HG02623 (cell line): ENCODE data around the gene KCNQ2.

Source experiments
- ATAC-seq: cut with Tn5 transposase; IDR thresholded peaks from one replicate; pipeline ENCODE4 v1.9.1; 2021; ENCODE audit warnings: moderate library complexity; ENCODE audit not compliant: unreplicated experiment

Gene KCNQ2

GRCh38 chr20:63361519-63362435 lies 110.7 kb downstream of the KCNQ2 start:
- ATAC-seq, result no peak

GRCh38 chr20:63360850-63361518 lies 111.5 kb downstream of the KCNQ2 start, which contains the start of gene CHRNA4:
Gene CHRNA4, minus strand, starts transcription at chr20:63361349. Its CDS starts 184 bp downstream, at chr20:63361165.
- no peak for ATAC-seq

- no peak for ATAC-seq
These were observed 112.3 kb downstream of the KCNQ2 start for GRCh38 chr20:63359937-63360849.

GRCh38 chr20:63359164-63359934 lies 113.1 kb downstream of the KCNQ2 start:
- no peak for ATAC-seq

GRCh38 chr20:63357921-63358905 lies 114.2 kb downstream of the KCNQ2 start:
- ATAC-seq, result no peak

GRCh38 chr20:63356931-63357879 lies 115.2 kb downstream of the KCNQ2 start:
- ATAC-seq, result no peak

- ATAC-seq, result no peak
These were observed 115.9 kb downstream of the KCNQ2 start for GRCh38 chr20:63356511-63356910.

- no peak for ATAC-seq
These were observed 116.6 kb downstream of the KCNQ2 start for GRCh38 chr20:63355781-63356295.

GRCh38 chr20:63354636-63355350 lies 117.7 kb downstream of the KCNQ2 start:
- no peak for ATAC-seq

GRCh38 chr20:63352811-63353221 lies 119.6 kb downstream of the KCNQ2 start:
- ATAC-seq, result no peak

- no peak for ATAC-seq
These were observed 120.5 kb downstream of the KCNQ2 start for GRCh38 chr20:63351811-63352591.

GRCh38 chr20:63351326-63351700 lies 121.1 kb downstream of the KCNQ2 start:
- no peak for ATAC-seq

GRCh38 chr20:63350597-63351325 lies 121.7 kb downstream of the KCNQ2 start:
- ATAC-seq, result no peak
